Adrenal gland (tissue), 12 donors: ENCODE data around the gene ATF6B. TPM values are rescaled to one million over a fixed set of nuclear protein-coding genes. Genes with fewer than 3 reads are reported as not detected.
A peak's percentile ranks its signal among the peaks of the same experiment; 100 is the strongest.

Experiments
- DNase-seq, 7 donors: peaks; one replicate each; pipeline ENCODE4 v3.0.0-alpha.2; 2019 to 2020
- H3K27ac ChIP-seq, 5 donors: fragments of 200-600 bp; sonication (generic) in 4 of 5; 1 replicate in 3 of 5; 2 replicates in 2 of 5; pipeline versions ENCODE4 v1.5.1 to v1.8.0; 2016 to 2020; ENCODE audit warnings: mild to moderate bottlenecking in 1 of 5
- H3K27me3 ChIP-seq: fragments of 200-600 bp; 2 replicates; pipeline ENCODE4 v1.8.0; 2021
- H3K36me3 ChIP-seq, 2 donors: fragments of 200-600 bp; replicated peaks in 1 of 2; 1 replicate in 1 of 2; 2 replicates in 1 of 2; pipeline versions ENCODE4 v1.5.1 to v1.8.0; 2018 to 2022
- H3K4me1 ChIP-seq, 2 donors: fragments of 200-600 bp; replicated peaks in 1 of 2; 1 replicate in 1 of 2; 2 replicates in 1 of 2; pipeline versions ENCODE4 v1.5.1 to v1.8.0; 2018 to 2021
- H3K4me3 ChIP-seq, 4 donors: fragments of 200-600 bp; sonication (generic) in 3 of 4; one replicate each; pipeline ENCODE4 v1.5.1; 2016 to 2018
- H3K9me3 ChIP-seq, 3 donors: fragments of 200-600 bp; sonication (generic) in 1 of 3; replicated peaks in 1 of 3; 1 replicate in 2 of 3; 2 replicates in 1 of 3; pipeline versions ENCODE4 v1.5.1 to v1.8.0; 2016 to 2021
- POLR2A ChIP-seq, 2 donors: fragments of 450-650 bp; IDR thresholded peaks; one replicate each; pipeline ENCODE4 v1.6.1; 2017; ENCODE audit warnings: antibody characterized with exemption in 2 of 2, mild to moderate bottlenecking in 2 of 2, moderate library complexity in 1 of 2
- WGBS, 4 donors: extraction: QIAGEN DNeasy Blood & Tissue Kit in 2 of 4; methylation state at CpG; one replicate each; pipeline versions ENCODE4 v1.1.5 to v1.1.7; 2013 to 2017; 5-methylcytosine and 5-hydroxymethylcytosine counted together
- intact Hi-C, 2 donors: fragments of 100-400 bp; cut with DNase I; formaldehyde crosslinking; loops; one replicate each; pipeline versions ENCODE4 v1.14.1 to v1.15.0; 2022 to 2023
- polyA plus RNA-seq, 3 donors: library from polyadenylated mRNA; stranded (reverse); fragments of 200-250 nt in 2 of 3; fragments of 350-450 nt in 1 of 3; fragmentation: Illumina TruSeq in 1 of 3; extraction: RNeasy Lipid Tissue Mini Kit (QIAGEN cat#74804) in 1 of 3; gene quantifications; one replicate each; pipeline ENCODE4 v1.2.3, GENCODE V29; 2013 to 2014
- total RNA-seq, 9 donors: library from RNA; depleted of rRNA in 4 of 9; stranded (reverse); fragments of >200 nt in 4 of 9; fragments of 120-200 nt in 1 of 9; fragmentation: NEBNext Ultra II Directional in 1 of 9; extraction: Animal tissue kit (Norgen Biotek cat#: 25700) in 1 of 9; gene quantifications; one replicate each; pipeline versions ENCODE4 v1.1.0 to v1.2.4, GENCODE V29; 2013 to 2023
- TF ChIP-seq, protein P1 (sequence below), 6 experiments: fragments of 450-650 bp in 4 of 6; fragments of 200-600 bp in 2 of 6; sonication (generic) in 1 of 6; IDR thresholded peaks; 1 replicate in 5 of 6; 2 replicates in 1 of 6; pipeline versions ENCODE4 v1.5.1 to v1.8.0; 2016 to 2021; ENCODE audit warnings: antibody characterized with exemption in 6 of 6, mild to moderate bottlenecking in 2 of 6, moderate library complexity in 1 of 6
- donor health status: healthy with polysubstance abuse.
- donor health status: Bipolar disorder and iron deficiency.
- donor health status: DM: yes; HTN: yes; CAD: no.
- donor health status: DM: no; HTN: no; CAD: no.
- donor health status: DM: no; HTN: no; CAD: no.
- donor health status: DM: yes; HTN: yes; CAD: no.

The ATF6B gene
- total and polyA plus RNA-seq, 12 donors = 17.7 to 136 (median 44.2) TPM

- Histone ChIP-seq H3K9me3 (no peaks in the 10 kb centered on the region), H3K27ac (peak within 1 kb of the TSS in 4 of 5 donors; percentile 78 to 94 (median 87)), H3K4me1 (peaks cover 14 to 20% of the 10 kb centered on the region in 2 donors), H3K27me3 (no peaks in the 10 kb centered on the region), H3K4me3 (peak within 1 kb of the TSS in 2 of 4 donors; percentile 66 to 89), H3K36me3 (peaks cover 0 to 12% of the 10 kb centered on the region in 2 donors)
- TF ChIP-seq, protein P1, sequence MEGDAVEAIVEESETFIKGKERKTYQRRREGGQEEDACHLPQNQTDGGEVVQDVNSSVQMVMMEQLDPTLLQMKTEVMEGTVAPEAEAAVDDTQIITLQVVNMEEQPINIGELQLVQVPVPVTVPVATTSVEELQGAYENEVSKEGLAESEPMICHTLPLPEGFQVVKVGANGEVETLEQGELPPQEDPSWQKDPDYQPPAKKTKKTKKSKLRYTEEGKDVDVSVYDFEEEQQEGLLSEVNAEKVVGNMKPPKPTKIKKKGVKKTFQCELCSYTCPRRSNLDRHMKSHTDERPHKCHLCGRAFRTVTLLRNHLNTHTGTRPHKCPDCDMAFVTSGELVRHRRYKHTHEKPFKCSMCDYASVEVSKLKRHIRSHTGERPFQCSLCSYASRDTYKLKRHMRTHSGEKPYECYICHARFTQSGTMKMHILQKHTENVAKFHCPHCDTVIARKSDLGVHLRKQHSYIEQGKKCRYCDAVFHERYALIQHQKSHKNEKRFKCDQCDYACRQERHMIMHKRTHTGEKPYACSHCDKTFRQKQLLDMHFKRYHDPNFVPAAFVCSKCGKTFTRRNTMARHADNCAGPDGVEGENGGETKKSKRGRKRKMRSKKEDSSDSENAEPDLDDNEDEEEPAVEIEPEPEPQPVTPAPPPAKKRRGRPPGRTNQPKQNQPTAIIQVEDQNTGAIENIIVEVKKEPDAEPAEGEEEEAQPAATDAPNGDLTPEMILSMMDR (IDR thresholded peaks at IDR 0.05) = no peak
- TF ChIP-seq POLR2A (IDR thresholded peaks at IDR 0.05) = no peak
- no peak for DNase-seq
- intact Hi-C loops = no loop called here
- 27 to 39% (median 31%) methylated on average over 12 to 18 of the region's 24 CpGs for WGBS, 4 donors
These were observed 24.1 kb upstream of the ATF6B start, which contains the start of gene PRRT1 for GRCh38 chr6:32151863-32152768. PRRT1 (minus strand) TSS chr6:32151939; CDS start chr6:32151827, 112 bp downstream.

- intact Hi-C loops = no loop called here
- no peaks in the 10 kb centered on the region for H3K9me3 ChIP-seq
These were observed 23.3 kb upstream of the ATF6B start for GRCh38 chr6:32151181-32151862.

GRCh38 chr6:32149932-32150870, 22.2 kb upstream of the ATF6B start:
- no peaks in the 10 kb centered on the region for H3K27me3 ChIP-seq
- peaks cover 14 to 19% of the 10 kb centered on the region in 2 donors for H3K4me1 ChIP-seq
- no peak overlapping the region for H3K4me3 ChIP-seq
- no peak for TF ChIP-seq POLR2A (IDR thresholded peaks at IDR 0.05)
- TF ChIP-seq, protein P1 (IDR thresholded peaks at IDR 0.05) = no peak
- intact Hi-C loops = no loop called here
- no peaks in the 10 kb centered on the region for H3K9me3 ChIP-seq
- WGBS, 4 donors = 55 to 76% (median 64%) methylated on average over 30 to 55 of the region's 55 CpGs
- no peak overlapping the region for H3K27ac ChIP-seq
- no peaks in the 10 kb centered on the region for H3K36me3 ChIP-seq
- no peak for DNase-seq

More at GRCh38 chr6:32151181-32151862, 23.3 kb upstream of the ATF6B start:
- H3K27ac ChIP-seq = peak overlapping the region in 2 of 5 donors; percentile 30 to 54
- no peak for DNase-seq
- peak overlapping the region in 1 of 4 donors; percentile 51 for H3K4me3 ChIP-seq
- no peaks in the 10 kb centered on the region for H3K27me3 ChIP-seq
- 43 to 62% (median 50%) methylated on average over 5 to 8 of the region's 8 CpGs for WGBS, 4 donors
- peaks cover 0 to 5% of the 10 kb centered on the region in 2 donors for H3K36me3 ChIP-seq
- H3K4me1 ChIP-seq = peaks cover 14 to 20% of the 10 kb centered on the region in 2 donors
- TF ChIP-seq, protein P1 (IDR thresholded peaks at IDR 0.05) = no peak
- no peak for TF ChIP-seq POLR2A (IDR thresholded peaks at IDR 0.05)
